WI38 (cell line): ENCODE data around the gene PFDN1.

ENCODE experiments used
- H3K4me3 ChIP-seq: 2 replicates; pipeline ENCODE4 v1.5.1; 2011; ENCODE audit warnings: low read depth, mild to moderate bottlenecking, control low read depth, low read length
- TF ChIP-seq, protein P1 (sequence below): IDR thresholded peaks from 2 replicates; pipeline ENCODE4 v1.5.1; 2012; ENCODE audit warnings: low read depth, mild to moderate bottlenecking, control low read depth, low read length

Gene PFDN1

DNA sequence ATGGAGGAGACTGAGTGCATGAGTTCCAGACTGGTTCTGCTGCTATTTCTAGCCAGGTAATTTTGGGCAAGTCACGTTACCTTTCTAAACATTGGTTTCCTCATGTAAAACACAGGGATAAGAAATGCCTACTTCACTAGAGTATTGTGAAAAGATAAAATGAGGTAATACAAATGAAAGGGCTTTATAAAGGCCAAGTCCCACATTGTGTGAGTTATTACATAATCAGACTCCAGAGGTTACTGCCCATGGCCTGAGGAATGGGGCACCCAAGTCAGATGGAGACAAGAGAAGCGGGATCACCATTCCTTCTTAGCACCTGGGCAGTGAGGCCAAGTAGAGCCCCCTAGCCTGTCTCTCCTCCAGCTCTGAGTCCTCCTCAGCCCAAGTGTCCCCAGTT lies 36.0 kb upstream of the PFDN1 start:
- TF ChIP-seq, protein P1, sequence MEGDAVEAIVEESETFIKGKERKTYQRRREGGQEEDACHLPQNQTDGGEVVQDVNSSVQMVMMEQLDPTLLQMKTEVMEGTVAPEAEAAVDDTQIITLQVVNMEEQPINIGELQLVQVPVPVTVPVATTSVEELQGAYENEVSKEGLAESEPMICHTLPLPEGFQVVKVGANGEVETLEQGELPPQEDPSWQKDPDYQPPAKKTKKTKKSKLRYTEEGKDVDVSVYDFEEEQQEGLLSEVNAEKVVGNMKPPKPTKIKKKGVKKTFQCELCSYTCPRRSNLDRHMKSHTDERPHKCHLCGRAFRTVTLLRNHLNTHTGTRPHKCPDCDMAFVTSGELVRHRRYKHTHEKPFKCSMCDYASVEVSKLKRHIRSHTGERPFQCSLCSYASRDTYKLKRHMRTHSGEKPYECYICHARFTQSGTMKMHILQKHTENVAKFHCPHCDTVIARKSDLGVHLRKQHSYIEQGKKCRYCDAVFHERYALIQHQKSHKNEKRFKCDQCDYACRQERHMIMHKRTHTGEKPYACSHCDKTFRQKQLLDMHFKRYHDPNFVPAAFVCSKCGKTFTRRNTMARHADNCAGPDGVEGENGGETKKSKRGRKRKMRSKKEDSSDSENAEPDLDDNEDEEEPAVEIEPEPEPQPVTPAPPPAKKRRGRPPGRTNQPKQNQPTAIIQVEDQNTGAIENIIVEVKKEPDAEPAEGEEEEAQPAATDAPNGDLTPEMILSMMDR, result no peak
- no peak overlapping the region for H3K4me3 ChIP-seq

DNA sequence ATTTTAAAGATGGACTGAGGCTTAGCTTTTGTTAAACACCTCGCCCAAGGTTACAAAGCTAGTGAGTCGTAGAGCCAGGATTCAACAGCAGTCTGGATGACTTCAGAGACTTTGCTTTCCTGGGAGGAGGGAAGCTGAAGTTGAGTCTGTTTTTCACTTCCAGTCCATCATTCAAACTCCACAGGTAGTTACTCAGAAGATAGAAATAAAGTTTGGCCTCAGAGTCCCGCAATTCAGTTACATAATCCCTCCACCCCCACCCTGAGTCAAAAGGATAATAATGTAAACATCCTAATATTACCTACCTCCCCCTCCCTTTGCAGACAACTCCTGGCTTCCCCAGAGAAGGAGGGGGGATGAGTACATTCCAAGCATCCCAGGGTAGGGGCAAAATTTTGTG lies 35.4 kb upstream of the PFDN1 start:
- H3K4me3 ChIP-seq, result no peak overlapping the region
- TF ChIP-seq, protein P1, result no peak

DNA sequence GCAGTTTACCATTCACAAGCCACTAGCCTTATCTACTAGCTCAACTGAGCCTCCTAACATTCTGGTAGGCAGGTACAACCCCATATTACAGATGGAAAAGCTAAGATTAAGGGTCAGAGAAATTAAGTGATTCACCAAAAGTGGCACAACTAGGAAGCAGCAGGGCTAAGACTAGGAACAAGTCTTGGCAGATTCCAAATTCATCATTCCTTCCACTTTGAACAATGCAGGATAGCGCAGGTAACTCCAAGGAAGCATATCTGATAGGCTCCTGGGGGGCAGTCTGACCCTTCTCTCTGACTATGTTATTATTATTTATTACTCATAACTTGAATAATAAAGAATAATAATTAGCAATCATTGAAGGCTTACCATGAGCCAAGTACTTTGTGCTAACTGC lies 35.0 kb upstream of the PFDN1 start:
- H3K4me3 ChIP-seq, result no peak overlapping the region
- TF ChIP-seq, protein P1, result no peak

DNA sequence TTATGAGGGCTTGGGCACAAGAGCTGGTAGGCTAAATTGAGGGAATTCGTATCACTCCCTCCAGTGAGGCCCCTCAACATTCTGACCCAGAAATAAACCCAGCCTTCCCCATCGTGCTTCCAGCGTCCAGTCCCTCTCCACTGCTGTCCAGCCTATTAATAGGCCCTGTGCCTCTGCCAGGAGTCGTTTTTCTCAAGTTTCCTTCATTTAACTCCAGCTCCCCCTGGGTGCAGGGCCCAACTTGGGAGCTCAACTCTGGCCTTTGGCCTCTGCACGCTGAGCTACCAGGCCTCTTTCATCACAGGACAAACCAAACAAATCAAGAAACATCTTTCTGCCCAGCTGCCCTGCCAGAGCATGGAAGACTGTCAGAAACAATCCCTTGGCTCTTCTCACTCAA lies 33.5 kb upstream of the PFDN1 start:
- TF ChIP-seq, protein P1, result no peak
- no peak overlapping the region for H3K4me3 ChIP-seq

DNA sequence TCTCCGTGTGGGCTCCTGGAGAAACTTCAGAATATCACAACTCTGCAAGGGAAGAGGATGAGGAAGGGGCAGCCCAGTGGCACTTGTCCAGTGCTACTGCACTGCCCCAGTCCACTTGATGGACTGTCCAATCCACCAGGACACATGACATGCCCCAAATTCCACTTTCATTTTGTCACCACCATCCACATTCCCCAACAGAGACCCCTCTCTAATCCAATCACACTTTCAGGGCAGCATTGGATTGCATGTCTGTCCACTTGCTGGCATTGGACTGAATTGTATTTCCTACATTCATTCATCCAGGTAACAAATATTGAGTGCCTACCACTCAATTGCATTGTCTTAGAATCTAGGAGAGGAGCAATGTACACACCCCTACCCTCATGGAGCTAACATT lies 28.7 kb upstream of the PFDN1 start:
- TF ChIP-seq, protein P1, result no peak
- no peak overlapping the region for H3K4me3 ChIP-seq

DNA sequence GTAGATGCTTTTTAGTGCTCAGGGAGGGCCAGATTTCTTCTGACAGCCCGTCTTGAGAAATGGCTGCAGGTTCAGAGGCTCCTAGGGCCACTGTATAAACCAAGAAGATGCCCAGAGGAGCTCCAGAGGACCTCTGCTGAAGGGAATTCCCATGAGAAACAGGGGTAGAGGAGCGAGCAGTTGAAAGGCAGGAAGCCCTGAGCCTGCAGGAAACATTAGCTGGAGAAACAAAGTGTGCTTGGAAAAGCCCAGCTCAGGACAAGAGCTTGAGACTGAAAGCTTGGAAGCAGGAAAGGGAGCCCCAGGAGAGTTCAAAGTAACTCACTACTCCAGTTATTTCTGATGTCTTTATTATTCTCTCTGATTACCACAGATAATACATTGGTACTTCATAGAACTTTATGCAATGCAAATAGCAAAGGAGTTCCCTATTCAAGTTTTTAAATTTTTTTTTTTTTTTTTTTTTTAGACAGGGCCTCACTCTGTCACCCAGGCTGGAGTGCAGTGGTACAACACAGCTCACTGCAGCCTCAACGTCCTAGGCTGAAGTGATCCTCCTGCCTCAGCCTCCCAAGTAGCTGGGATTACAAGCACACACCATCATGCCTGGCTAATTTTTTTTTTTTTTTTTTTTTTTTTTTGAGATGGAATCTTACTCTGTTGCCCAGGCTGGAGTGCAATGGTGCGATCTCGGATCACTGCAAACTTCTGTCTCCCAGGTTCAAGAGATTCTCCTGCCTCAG lies 27.0 kb upstream of the PFDN1 start:
- H3K4me3 ChIP-seq, result no peak overlapping the region
- TF ChIP-seq, protein P1, result no peak

DNA sequence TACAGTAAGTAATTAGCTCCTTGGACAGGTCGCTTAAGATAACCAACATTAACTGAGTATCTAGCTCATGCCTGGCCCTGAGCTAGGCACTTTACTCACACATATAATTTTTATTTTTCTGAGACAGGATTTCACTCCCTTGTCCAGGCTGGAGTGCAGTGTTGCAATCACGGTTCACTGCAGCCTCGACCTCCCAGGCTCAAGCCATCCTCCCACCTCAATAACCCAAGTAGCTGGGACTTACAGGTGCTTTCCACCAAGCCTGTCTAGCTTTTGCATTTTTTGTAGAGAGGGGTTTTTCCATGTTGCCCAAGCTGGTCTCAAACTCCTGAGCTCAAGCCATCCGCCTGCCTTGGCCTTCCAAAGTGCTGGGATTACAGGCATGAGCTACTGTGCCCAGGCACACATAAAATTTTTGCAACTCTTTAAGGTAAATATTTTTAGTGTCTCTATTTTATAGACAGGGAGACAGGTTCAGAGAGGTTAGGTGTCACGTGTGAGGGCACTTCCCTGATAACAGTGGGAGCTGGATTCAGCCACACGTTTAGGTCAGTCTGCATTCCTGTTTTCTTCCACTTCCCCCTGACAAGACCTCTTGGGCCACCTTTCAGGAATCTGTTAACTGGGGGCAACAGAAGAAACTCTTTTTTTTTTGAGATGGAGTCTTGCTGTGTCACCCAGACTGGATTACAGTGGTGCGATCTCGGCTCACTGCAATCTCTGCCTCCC lies 25.3 kb upstream of the PFDN1 start:
- H3K4me3 ChIP-seq, result no peak overlapping the region
- TF ChIP-seq, protein P1, result no peak
